C4-2B (cell line): ENCODE measurements around the gene SCAPER.
"Not testable (repeated sequence)": the region's sequence is repeated elsewhere in the genome, so short reads cannot be mapped to it uniquely, and the experiment has no call there.

Source experiments
- H3K27ac ChIP-seq: fragments of 450-650 bp; 2 replicates; pipeline ENCODE4 v1.5.1; 2017
- ZFX ChIP-seq: fragments of 450-650 bp; IDR thresholded peaks from 2 replicates; pipeline ENCODE4 v1.6.1; 2017
- TF ChIP-seq, protein P1 (sequence below): fragments of 450-650 bp; conservative IDR thresholded peaks from 2 replicates; pipeline ENCODE4 v1.5.1; 2017; ENCODE audit warnings: mild to moderate bottlenecking

The SCAPER gene

DNA sequence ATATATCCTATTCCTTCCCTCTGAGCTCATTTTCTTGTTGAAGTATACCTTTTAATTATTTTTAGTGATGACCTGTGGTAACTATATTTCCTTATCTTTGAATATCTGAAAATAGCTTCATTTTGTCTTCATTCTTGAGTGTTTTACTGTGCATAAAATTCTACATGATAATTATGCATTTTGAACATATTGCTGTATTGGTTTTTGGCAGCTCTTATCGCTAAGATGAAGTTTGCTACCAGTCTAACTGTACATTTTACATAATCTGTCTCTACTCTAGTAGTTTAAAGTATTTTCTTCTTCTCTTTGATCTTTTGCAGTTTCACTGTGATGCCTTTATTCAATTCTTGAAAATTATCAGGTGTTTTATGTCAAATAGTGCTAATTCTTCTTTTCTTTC, 379.0 kb downstream of the SCAPER start:
- no peak overlapping the region for H3K27ac ChIP-seq
- TF ChIP-seq ZFX = no peak
- TF ChIP-seq, protein P1, sequence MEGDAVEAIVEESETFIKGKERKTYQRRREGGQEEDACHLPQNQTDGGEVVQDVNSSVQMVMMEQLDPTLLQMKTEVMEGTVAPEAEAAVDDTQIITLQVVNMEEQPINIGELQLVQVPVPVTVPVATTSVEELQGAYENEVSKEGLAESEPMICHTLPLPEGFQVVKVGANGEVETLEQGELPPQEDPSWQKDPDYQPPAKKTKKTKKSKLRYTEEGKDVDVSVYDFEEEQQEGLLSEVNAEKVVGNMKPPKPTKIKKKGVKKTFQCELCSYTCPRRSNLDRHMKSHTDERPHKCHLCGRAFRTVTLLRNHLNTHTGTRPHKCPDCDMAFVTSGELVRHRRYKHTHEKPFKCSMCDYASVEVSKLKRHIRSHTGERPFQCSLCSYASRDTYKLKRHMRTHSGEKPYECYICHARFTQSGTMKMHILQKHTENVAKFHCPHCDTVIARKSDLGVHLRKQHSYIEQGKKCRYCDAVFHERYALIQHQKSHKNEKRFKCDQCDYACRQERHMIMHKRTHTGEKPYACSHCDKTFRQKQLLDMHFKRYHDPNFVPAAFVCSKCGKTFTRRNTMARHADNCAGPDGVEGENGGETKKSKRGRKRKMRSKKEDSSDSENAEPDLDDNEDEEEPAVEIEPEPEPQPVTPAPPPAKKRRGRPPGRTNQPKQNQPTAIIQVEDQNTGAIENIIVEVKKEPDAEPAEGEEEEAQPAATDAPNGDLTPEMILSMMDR = no peak

DNA sequence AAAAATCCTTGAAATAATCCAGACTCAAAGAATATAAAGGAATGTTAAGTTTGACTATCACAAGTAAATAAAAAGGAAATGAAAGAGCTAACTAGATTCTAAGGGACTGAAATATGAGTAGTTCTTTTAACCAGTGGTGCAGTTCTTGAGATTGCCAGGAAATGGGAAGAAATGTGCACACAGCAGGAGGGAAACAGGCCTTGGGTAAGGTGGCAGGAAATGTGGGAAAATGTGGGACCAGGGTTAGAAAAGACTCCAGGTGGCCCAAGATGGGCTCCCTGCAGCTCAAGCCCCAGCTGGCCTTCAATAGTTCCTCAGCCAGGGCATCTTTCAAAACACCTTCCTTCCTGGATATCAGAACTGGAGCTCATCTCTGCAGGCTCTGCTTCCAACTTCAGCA, 387.2 kb downstream of the SCAPER start:
- H3K27ac ChIP-seq = no peak overlapping the region
- no peak for TF ChIP-seq ZFX
- TF ChIP-seq, protein P1 = no peak

DNA sequence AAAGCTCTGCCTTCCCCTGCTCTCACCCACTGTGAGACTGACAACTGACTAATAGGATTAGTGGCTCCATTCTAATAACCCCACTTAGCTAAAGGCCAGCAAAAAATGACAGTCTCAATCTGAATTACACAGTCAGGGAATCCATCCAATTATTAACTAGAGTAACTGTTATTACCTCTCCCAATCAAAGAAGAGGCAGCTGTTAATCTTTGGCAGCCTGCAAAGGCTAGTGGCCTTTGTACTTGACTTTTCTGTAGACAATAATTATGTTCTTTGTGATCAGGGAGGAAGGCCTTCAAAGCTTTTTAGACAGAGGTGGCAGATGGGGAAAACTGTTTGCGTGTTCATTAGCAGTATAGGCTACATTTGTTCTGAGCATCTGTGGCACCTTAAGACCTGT, 390.9 kb downstream of the SCAPER start:
- TF ChIP-seq ZFX = no peak
- TF ChIP-seq, protein P1 = no peak
- H3K27ac ChIP-seq = no peak overlapping the region

DNA sequence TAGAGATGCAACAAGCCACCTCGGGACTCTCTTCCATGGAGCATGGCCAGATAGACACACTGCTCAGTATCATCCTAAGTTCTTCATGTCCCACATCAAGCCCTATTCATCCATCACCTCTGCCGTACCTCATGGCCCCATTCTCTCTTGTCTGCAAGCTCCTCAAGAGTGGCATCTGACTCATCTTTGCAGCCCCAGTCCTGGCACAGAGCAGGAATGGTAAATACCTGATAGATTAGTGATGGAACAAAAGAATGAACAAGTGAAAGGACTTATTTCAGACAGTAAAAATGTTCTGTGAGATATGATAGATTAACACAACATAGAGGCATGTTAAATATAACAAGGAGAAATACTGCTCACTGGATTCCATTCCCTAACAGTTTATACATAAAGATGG, 392.2 kb downstream of the SCAPER start:
- no peak overlapping the region for H3K27ac ChIP-seq
- TF ChIP-seq ZFX = no peak
- TF ChIP-seq, protein P1 = no peak

DNA sequence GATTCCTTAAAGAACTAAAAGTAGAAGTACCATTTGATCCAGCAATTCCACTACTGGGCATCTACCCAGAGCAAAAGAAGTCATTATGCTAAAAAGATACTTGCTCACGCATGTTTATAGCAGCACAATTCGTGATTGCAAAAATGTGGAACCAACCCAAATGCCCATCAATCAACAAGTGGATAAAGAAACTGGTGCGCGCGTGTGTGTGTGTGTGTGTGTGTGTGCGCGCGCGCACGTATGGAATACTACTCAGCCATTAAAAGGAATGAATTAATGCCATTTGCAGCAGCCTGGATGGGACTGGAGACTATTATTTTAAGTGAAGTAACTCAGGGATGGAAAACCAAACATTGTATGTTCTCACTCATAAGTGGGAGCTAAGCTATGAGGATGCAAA, 394.5 kb downstream of the SCAPER start:
- not testable (repeated sequence) for H3K27ac ChIP-seq

DNA sequence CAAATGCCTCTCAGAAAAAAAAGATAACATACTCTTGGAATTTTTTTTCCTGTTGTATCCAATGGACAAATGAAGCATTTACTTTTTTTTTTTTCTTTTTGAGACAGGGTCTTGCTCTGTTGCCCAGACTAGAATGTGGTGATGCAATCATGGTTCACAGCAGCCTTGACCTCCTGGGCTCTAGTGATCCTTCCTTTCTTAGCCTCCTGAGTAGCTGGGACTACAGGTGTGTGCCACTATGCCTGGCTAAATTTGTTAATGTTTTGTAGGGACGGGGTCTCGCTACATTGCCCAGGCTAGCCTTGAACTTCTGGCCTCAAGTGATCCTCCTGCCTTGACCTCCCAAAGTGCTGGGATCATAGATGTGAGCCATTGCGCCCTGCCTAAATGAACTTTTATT, 401.3 kb downstream of the SCAPER start:
- TF ChIP-seq, protein P1 = no peak
- TF ChIP-seq ZFX = no peak
- H3K27ac ChIP-seq = no peak overlapping the region

DNA sequence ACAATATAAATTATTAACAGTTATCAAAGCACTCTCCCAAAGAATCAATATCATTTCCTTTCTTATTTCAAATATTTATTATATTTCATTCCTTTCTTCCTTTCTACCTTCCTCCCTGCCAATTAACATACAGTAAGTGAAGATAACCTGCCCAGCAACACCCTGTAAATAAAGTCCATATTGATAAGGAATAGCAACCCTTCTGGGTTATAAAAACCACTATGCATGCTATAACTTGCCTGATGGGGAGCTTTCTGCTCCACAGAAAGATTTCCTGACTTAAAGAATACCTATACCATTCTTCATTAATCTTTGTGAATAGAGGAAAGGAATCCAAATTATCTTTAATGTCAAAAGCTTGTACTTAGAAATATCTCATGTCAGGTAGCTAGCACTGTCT, 402.0 kb downstream of the SCAPER start:
- no peak overlapping the region for H3K27ac ChIP-seq
- TF ChIP-seq, protein P1 = no peak
- no peak for TF ChIP-seq ZFX

DNA sequence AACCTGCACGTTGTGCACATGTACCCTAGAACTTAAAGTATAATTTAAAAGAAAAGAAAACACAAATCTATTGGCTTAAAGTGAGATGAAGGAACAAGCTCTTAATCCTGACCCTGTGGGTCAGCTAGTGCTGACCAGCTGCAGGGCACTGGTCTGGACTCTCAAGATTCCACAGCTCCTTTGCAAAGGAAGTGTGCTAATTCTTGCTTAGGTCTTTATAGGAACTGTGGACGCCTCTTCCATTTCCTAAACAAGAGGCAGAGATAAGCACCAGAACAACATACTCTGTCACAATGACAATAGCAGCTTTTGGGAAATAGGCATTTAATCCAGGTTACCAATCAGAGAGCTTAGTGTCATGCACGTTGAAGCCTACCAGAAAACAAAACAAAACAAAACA, 402.5 kb downstream of the SCAPER start:
- H3K27ac ChIP-seq = no peak overlapping the region

DNA sequence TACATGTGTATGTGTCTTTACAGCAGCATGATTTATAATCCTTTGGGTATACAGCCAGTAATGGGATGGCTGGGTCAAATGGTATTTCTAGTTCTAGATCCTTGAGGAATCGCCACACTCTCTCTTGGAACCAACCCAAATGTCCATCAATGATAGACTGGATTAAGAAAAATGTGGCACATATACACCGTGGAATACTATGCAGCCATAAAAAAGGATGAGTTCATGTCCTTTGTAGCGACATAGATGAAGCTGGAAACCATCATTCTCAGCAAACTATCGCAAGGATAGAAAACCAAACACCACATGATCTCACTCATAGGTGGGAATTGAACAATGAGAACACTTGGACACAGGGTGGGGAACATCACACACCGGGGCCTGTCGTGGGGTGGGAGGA, 403.0 kb downstream of the SCAPER start:
- H3K27ac ChIP-seq = not testable (repeated sequence)

More for the DNA sequence above, 402.5 kb downstream of the SCAPER start:
- TF ChIP-seq, protein P1 = no peak
- TF ChIP-seq ZFX = no peak
